ENCODE data around the gene OTULIN. TPM values are rescaled to one million over a fixed set of nuclear protein-coding genes. Genes with fewer than 3 reads are reported as not detected.
A peak's percentile ranks its signal among the peaks of the same experiment; 100 is the strongest.

OTULIN gene
- total RNA-seq, 1 donor from 2014 or later = 96.5 TPM

DNA sequence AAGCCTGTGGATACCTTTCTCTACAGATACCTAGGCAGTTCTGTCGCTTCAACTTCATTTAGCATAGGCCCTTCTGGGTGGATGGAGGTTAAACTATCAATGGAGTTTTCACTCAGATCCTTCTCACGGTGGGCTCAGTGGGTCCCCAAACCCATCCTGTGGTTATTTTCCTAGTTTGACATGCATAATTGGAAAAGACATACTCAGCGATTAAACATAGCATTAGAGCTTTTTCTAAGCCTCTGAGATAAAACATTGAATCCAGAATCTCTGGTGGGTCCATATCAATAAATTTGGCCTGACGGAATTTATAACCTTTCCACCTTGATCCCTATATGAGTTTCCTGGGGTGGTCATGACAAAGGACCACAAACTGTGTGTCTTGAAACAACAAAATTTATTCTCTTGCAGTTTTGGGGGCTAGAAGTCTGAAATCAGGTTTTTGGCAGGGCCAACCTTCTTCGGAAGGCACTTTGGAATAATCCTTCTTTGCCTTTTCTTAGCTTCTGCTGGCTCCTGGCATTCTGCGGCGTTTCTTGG, 1.7 kb upstream of the OTULIN start:
- no peaks in the 10 kb centered on the region for H3K9me3 Mint-ChIP-seq
- no peaks in the 10 kb centered on the region for H3K27me3 Mint-ChIP-seq
- intact Hi-C loops (cut with micrococcal nuclease) = loop anchor here (5.0 to 10.0 kb wide), 4 partner anchors 320 to 1805 kb away; partner anchors contain the start of gene ZNF622
- ChIA-PET POLR2A (no interaction called here), CTCF (interaction anchor here (1.7 kb wide), 1 partner anchor 14 kb away, joined by 4 read pairs; no protein-coding TSS in a partner anchor)
- H3K4me3 Mint-ChIP-seq = peak overlapping the region; percentile 97
- ATAC-seq (ENCODE audit: low read depth) (no peak), DNase-seq (no peak)
- no peak overlapping the region for H3K27ac Mint-ChIP-seq
- H3K36me3 Mint-ChIP-seq (ENCODE audit: low read depth) = peaks cover 34% of the 10 kb centered on the region
- TF ChIP-seq, protein P1, sequence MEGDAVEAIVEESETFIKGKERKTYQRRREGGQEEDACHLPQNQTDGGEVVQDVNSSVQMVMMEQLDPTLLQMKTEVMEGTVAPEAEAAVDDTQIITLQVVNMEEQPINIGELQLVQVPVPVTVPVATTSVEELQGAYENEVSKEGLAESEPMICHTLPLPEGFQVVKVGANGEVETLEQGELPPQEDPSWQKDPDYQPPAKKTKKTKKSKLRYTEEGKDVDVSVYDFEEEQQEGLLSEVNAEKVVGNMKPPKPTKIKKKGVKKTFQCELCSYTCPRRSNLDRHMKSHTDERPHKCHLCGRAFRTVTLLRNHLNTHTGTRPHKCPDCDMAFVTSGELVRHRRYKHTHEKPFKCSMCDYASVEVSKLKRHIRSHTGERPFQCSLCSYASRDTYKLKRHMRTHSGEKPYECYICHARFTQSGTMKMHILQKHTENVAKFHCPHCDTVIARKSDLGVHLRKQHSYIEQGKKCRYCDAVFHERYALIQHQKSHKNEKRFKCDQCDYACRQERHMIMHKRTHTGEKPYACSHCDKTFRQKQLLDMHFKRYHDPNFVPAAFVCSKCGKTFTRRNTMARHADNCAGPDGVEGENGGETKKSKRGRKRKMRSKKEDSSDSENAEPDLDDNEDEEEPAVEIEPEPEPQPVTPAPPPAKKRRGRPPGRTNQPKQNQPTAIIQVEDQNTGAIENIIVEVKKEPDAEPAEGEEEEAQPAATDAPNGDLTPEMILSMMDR (IDR thresholded peaks at IDR 0.05) = no peak
- peaks cover 78% of the 10 kb centered on the region for H3K4me1 Mint-ChIP-seq

DNA sequence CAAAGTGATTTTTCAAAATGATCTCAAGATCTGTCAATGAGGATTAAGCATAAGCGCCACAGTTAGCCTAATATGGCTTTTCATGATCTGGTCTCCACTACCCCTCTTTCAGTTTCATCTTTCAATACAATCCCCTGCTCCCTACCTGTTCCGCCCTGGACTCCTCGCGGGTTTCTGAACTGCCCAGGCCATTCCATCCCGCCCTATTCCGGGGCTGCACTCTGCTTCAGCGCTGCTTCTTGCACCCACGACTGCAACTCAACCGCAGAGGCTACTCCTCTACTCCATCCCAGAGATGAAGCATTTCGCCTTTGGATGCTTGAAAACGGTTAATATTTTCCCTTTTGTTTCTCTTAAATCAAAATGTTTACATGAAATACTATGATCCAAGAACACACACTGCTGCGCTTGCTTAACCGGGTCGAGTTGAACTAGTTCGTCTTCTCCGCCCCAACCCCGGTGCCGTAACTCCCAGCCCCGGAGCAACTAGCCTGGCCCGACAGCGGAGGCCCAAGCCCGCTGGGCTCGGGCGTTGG, 716 bp upstream of the OTULIN start:
- H3K27ac Mint-ChIP-seq = peak overlapping the region; percentile 99
- ChIA-PET POLR2A (interaction anchor here (1.1 to 1.6 kb wide), 7 partner anchors 9 to 509 kb away, joined by 3 to 8 read pairs (median 4); no protein-coding TSS in a partner anchor), CTCF (interaction anchor here (1.7 kb wide), 1 partner anchor 15 kb away, joined by 4 read pairs; no protein-coding TSS in a partner anchor)
- H3K9me3 Mint-ChIP-seq = no peaks in the 10 kb centered on the region
- DNase-seq = peak; percentile 29
- H3K36me3 Mint-ChIP-seq (ENCODE audit: low read depth) = peaks cover 41% of the 10 kb centered on the region
- ATAC-seq (ENCODE audit: low read depth) = no peak
- TF ChIP-seq, protein P1 (IDR thresholded peaks at IDR 0.05) = no peak
- peak overlapping the region; percentile 97 for H3K4me3 Mint-ChIP-seq
- H3K27me3 Mint-ChIP-seq = no peaks in the 10 kb centered on the region
- peaks cover 86% of the 10 kb centered on the region for H3K4me1 Mint-ChIP-seq
- intact Hi-C loops (cut with micrococcal nuclease) = loop anchor here (1.0 to 10.0 kb wide), 9 partner anchors 83 to 1803 kb away; partner anchors contain the start of genes ANKH, OTULINL and ZNF622

DNA sequence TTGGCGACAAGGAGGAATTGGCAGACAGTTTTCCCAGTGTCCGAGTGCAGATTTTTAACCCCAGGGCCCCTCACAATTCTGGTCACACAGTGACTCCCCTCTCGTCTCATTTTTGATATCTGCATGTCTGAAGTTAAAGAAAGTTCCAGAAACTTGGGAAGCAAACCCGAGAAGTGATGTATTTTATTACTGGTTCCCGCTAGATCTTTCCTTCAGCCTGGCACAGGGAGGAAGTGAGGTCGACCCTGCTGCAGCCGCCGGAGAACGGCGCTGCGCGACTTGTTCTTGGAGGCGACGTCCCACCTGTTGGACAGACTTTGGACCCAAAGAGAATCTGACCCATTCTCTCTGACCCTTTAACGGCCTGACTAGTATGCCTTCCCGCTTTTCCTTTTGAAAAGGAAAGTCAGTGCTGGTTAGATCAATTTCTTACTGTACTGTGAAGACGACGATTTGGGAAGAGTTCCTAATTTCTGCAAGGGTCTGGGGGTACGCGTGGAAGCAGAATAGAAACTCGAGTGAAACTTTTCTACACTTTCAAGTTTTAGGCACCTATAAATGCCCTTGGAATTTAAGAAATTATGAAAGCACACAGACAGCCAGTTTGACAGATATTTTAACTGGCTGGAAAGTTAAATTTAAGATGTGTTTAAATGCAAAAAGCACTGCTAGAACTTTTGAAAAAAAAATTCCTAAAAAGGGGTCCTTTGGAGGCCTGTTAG, 744 bp downstream of the OTULIN start:
- POLR2A ChIA-PET = interaction anchor here (1.0 to 1.6 kb wide), 4 partner anchors 11 to 20 kb away, joined by 3 to 8 read pairs (median 6); no protein-coding TSS in a partner anchor
- peaks cover 47% of the 10 kb centered on the region for H3K36me3 Mint-ChIP-seq (ENCODE audit: low read depth)
- TF ChIP-seq, protein P1 (IDR thresholded peaks at IDR 0.05) = no peak
- DNase-seq = no peak
- intact Hi-C loops (cut with micrococcal nuclease) = loop anchor here (2.0 to 10.0 kb wide), 6 partner anchors 206 to 654 kb away; partner anchors contain the start of gene ANKH
- H3K27me3 Mint-ChIP-seq = no peaks in the 10 kb centered on the region
- H3K9me3 Mint-ChIP-seq = no peaks in the 10 kb centered on the region
- H3K4me3 Mint-ChIP-seq = peak overlapping the region; percentile 96
- CTCF ChIA-PET = interaction anchor here (2.0 kb wide), 1 partner anchor 8 kb away, joined by 7 read pairs; no protein-coding TSS in a partner anchor
- ATAC-seq (ENCODE audit: low read depth) = no peak
- H3K27ac Mint-ChIP-seq = peak overlapping the region; percentile 91
- H3K4me1 Mint-ChIP-seq = peaks cover 86% of the 10 kb centered on the region

DNA sequence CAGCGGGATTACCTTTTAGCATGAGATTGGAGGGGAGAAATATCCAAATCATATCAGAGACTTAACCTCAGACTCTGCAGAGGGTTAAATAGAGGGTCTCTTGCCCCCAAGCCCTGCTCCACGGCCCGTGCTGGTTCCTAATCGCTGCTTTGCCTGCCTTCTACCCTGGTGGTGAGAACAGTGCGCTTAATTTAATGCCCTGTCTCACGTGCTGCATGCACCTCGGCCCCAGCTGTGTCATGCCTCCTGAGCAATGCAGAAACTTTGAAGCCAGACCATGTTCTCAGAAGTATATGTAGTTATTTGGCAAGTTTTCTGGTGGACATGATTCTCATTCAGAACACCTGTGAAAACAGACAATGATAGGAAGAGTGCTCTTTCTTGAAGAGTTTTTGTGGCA, 1.4 kb downstream of the OTULIN start:
- Mint-ChIP-seq H3K27ac (peak overlapping the region; percentile 91), H3K27me3 (no peaks in the 10 kb centered on the region), H3K4me3 (peak overlapping the region; percentile 96), H3K9me3 (no peaks in the 10 kb centered on the region), H3K36me3 (ENCODE audit: low read depth) (peaks cover 47% of the 10 kb centered on the region), H3K4me1 (peaks cover 85% of the 10 kb centered on the region)
- TF ChIP-seq, protein P1 (IDR thresholded peaks at IDR 0.05) = no peak
- POLR2A ChIA-PET = interaction anchor here (0.6 to 1.0 kb wide), 4 partner anchors 10 to 454 kb away, joined by 3 to 5 read pairs (median 3); no protein-coding TSS in a partner anchor
- CTCF ChIA-PET = interaction anchor here (2.0 kb wide), 1 partner anchor 9 kb away, joined by 7 read pairs; no protein-coding TSS in a partner anchor
- intact Hi-C loops (cut with micrococcal nuclease) = loop anchor here (1.0 to 10.0 kb wide), 7 partner anchors 10 to 655 kb away; partner anchors contain the start of gene ANKH
- DNase-seq = peak; percentile 34
- peak; percentile 29 for ATAC-seq (ENCODE audit: low read depth)
